KOPT-K1 (cell line): Measurements from ENCODE around the gene MIGA2.

ENCODE experiments used
- H3K27ac ChIP-seq: fragments of 200-600 bp; sonication (generic); 2 replicates; pipeline ENCODE4 v1.5.1; 2016; ENCODE audit warnings: antibody characterized with exemption, mild to moderate bottlenecking, low read depth, low read length; ENCODE audit not compliant: poor library complexity, severe bottlenecking
- H3K36me3 ChIP-seq: fragments of 200-600 bp; sonication (generic); 2 replicates; pipeline ENCODE4 v1.5.1; 2017; ENCODE audit warnings: antibody characterized with exemption, mild to moderate bottlenecking, low read length, moderate library complexity; ENCODE audit not compliant: insufficient read depth
- H3K9me3 ChIP-seq: fragments of 200-600 bp; sonication (generic); 2 replicates; pipeline ENCODE4 v1.5.1; 2017; ENCODE audit warnings: antibody characterized with exemption, low read length, mild to moderate bottlenecking; ENCODE audit not compliant: insufficient read depth, poor library complexity, severe bottlenecking

The MIGA2 gene

DNA sequence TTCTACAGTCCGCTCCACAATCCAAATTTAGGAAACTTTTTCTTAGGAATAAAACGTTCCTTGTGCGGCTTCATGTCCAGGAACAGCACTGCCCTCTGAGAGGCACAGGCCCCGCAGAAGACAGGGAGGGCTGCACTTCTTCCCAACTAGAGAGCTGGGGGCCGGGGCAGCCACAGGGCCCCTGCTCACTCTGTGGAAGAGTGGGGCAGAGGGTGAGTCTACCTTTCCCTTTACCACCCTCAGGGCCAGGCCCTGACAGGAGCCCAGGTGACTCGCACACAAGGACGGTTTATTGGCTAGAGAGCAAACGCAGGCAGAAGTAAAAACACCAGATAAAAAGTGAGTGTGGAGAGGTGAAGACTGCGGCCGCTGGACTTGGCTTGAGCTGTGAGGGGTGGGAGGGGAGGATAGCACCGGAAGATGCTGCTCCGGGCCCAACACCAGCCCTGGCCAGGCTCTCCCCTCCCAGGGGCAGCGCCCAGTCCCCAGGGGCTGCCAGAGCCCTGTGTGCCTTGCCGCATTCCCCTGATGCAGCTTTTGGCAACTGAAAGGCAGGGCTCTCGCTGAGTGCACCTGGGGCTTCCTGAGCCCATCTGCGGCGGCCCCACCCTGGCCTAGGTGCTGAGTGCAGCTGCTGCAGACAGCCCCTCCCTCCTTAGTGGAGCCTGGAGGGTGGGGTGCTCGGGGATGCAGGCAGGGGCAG lies 28.5 kb upstream of the MIGA2 start:
- H3K27ac ChIP-seq, result no peak overlapping the region
- peaks cover 97% of the 10 kb centered on the region for H3K36me3 ChIP-seq
- H3K9me3 ChIP-seq, result no peaks in the 10 kb centered on the region

DNA sequence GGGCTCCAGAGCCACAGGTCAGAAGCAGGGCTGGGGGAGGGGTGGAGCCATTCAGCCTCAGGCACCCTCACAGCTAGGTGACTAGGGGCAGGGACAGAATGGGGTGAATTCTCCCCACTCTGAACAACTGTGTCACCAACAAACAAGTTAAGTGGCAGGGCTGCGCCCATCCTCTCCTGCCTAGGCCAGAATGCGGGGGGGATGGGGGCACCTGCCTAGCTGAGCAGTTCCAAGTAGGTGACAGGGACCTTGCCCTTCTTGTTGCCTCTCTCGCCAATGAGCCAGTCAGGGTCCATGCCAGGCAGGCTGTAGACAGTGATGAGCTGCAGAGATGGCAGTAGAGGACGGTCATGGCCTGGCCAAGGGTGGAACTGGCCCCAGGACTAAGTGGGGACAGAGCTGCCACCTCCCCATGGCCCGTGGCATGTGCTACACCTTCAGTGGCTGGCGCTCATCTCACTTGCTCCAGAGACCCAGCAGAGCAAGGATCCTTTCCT lies 27.9 kb upstream of the MIGA2 start:
- no peak overlapping the region for H3K27ac ChIP-seq
- peaks cover 97% of the 10 kb centered on the region for H3K36me3 ChIP-seq

DNA sequence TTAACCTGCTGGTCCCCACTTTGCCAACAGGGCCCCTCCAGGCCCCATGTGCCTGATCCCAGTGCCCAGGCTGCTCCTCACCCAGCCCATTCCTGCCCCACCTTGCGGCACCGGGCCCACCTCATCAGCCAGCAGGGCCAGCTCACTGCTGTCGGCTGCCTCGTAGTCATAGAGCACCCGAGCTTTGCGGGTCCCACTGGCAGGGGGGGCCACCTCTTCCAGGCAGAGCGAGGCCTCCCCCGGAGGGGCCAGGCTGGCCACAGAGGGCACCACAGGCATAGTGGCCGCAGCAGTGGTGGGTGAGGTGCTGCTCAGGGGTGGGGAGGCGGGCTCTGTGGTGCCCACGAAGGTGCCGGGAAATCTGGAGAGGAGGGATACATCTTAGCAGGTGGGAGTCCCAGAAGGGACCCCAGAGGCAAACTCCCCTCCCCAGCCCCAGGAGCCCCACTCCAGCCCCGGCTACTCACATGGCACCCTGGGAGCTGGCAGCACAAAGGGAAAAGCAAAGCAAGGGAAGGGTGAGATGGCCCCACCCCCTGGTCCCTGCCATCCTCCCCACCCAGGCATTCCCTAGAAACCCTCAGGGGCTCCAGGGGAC lies 27.3 kb upstream of the MIGA2 start:
- Histone ChIP-seq H3K9me3 (no peaks in the 10 kb centered on the region), H3K36me3 (peaks cover 97% of the 10 kb centered on the region), H3K27ac (no peak overlapping the region)

More for the DNA sequence above, 27.9 kb upstream of the MIGA2 start:
- no peaks in the 10 kb centered on the region for H3K9me3 ChIP-seq

DNA sequence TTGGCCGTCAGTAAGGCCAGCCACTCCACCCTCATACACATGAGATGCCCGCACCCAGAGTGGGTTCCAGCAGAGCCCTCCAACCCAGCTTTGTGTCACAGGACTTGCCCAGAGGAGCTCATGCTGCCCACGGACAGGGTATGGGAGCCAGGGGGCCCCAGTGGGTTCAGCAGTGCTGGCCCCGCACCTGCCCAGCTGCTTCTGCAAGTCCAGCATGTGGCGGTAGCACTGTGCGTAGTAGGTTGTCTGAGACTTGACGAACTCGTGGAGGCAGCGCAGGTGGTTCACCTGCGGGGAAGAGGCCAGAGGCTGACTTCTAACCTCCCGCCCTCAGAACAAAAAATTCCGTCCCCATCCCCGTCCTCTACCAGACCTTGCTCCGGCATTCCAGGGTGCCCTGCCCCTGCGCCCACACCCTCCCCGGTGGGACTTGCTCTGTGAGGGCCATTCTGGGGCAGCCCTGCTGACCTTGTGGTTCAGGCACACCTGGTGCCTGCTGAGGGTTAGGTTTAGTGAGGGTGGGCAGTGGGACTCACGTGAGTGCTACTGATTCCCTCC lies 26.8 kb upstream of the MIGA2 start:
- no peak overlapping the region for H3K27ac ChIP-seq
- H3K9me3 ChIP-seq, result no peaks in the 10 kb centered on the region
- H3K36me3 ChIP-seq, result peaks cover 99% of the 10 kb centered on the region

DNA sequence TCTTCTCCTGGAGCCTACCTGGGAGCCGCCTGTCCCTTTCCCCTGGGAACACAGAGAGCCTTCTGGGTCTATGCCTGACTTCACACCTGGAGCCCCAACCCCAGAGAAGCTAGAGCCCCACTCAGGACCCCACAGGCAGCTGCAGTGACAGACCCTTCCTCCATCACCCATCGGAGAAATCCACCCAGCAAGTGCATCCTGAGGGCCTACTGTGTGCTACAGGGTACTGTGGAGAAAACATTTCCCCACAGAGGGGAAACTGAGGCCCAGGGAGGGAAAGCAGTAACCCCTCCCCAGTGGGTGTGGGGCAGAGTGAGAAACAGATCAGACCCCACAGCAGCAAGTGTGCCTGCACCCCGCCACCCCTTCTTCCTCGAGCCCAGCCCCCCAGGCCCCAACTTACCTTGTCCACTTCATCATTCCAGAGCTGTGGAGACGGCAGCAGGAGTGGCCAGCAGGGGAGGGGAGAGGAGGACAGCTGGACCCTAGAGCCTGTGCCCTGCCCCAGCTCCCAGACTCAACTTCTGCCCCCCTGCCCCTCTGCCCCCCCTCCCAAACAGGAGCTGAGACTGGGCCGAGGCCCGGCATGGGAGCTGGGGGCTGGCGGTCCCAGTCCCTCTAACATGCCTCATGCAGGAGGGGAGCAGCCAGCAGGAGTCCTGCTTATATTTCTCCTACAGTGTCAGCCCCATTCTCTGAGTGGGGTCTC lies 26.0 kb upstream of the MIGA2 start:
- Histone ChIP-seq H3K36me3 (peaks cover 99% of the 10 kb centered on the region), H3K27ac (no peak overlapping the region)

DNA sequence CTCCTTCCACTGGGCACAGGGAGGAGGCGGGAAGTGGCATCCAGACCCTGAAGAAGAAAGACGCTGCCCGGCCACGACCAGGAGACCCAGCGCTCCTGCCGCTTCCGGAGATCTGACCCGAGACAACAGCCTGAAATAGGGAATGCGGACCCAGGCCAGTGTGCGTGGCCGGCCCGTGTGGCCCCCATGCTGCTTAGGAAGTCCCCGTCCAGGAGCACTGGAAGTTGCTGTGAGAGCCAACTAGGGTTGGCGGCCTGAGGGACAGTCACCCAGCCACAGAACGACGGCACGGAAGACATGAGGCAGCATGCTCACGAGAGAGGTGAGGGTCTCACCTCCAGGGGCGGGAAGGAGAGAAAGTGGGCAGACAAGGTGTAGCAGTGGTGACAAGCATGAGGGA lies 25.3 kb upstream of the MIGA2 start:
- no peak overlapping the region for H3K27ac ChIP-seq
- no peaks in the 10 kb centered on the region for H3K9me3 ChIP-seq
- peaks cover 91% of the 10 kb centered on the region for H3K36me3 ChIP-seq

More for the DNA sequence above, 26.0 kb upstream of the MIGA2 start:
- H3K9me3 ChIP-seq, result no peaks in the 10 kb centered on the region

DNA sequence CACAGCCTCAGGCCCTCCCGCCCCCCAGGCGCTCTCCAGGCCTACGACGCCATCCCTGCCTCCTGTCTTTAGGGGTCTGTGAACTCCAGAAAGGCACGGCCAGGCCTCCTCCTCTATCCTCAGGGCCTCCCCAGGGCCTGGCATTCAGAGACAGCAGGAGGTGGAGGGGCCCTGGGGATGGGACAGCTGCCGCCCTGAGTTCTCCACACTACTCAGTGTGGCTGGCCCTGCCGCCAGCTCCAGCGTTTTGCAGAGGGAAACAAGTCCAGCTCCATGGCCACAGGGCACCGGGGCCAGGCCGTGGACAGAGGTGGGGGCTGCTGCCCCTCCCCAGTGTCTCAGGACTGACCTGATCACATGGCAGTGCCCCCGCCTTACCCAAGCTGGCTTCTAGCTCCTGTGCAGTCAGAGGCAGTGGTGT lies 24.7 kb upstream of the MIGA2 start:
- no peak overlapping the region for H3K27ac ChIP-seq
- peaks cover 85% of the 10 kb centered on the region for H3K36me3 ChIP-seq
- H3K9me3 ChIP-seq, result no peaks in the 10 kb centered on the region

DNA sequence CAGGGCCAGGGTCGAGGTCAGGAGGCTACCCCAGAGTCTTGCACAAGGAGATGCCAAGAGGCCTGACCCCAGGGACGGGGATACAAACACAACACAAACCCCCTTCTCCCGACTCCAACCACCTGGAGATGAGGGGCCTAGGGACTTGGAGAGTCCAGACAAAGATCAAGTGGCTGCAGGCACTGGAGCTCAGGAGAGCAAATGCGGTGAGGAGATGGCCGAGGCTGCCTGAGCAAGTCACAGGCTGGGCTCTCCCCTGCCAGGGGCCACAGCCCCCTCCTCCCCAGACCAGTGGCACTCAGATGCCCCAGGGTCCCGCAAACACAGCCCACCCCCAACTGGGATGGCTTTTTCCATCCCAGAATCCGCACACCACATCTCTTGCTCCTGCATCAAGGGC lies 24.1 kb upstream of the MIGA2 start:
- H3K36me3 ChIP-seq, result peaks cover 80% of the 10 kb centered on the region
- no peaks in the 10 kb centered on the region for H3K9me3 ChIP-seq
- no peak overlapping the region for H3K27ac ChIP-seq

DNA sequence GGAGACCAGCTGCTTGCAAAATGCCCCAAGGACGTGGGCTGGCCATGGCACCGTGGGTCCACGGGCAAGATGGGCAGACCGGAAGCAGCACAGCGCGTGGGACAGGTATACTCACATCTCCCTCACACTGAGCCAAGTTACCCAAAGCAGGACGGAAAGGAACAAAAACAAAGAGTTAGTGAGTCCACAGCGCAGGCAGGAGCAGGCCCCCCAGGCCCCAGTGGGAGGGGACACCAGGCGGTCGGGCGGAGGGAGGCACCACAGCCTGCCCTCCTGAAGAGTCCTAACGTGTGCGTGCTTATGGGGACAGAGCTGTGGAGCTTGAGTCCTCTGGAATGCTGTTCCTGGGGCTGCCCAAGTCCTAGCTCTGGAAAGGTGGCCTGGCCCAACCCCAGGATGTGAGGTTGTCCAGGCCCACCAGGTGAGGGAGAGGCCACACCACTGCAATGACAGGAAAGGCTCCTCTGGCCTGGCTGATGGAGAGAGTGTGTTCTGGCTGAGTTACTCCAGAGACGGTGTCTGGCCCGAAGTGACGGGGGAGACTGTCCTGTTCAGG lies 23.5 kb upstream of the MIGA2 start:
- H3K27ac ChIP-seq, result no peak overlapping the region
- no peaks in the 10 kb centered on the region for H3K9me3 ChIP-seq
- H3K36me3 ChIP-seq, result peaks cover 79% of the 10 kb centered on the region

DNA sequence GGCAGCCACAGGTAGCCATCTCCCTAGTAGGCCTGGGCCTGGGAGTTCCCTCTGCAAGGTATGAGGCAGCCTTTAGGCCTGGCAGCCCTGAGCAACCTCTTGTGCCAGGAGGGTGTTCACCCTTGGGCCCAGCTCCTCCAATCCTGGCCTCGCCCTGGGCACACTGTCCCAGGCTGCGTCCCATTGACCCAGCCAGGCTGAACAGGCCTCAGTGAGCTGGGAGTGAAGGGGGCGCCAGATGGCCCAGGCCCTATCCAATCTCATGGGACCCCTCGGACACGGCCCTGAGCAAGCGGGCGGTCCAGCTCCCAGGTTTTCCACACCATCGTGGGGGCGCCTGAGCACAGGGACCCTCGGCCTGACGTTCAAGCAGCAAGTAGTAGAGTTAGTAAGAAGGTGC lies 22.8 kb upstream of the MIGA2 start:
- H3K36me3 ChIP-seq, result peaks cover 74% of the 10 kb centered on the region
- no peak overlapping the region for H3K27ac ChIP-seq

DNA sequence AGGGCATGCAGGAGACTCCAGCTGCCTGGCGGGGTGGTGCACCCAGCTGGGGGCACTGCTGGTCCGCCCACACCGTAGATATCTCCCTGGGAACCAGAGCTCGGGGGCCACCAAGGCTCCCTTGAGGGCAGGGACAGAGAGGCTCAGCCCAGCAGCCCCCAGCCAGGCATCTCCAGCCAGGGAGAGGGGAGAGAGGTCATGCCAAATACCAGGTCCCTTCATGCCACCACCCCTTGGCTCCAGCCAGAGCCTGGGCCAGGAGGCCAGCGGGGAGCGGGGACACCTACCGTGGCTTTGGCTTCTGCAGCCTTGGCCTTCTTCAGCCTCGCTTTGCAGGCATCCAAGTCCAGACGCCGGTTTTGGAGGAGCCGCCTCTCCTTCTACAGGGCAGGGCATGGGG lies 22.3 kb upstream of the MIGA2 start:
- Histone ChIP-seq H3K9me3 (no peaks in the 10 kb centered on the region), H3K36me3 (peaks cover 74% of the 10 kb centered on the region), H3K27ac (no peak overlapping the region)

More for the DNA sequence above, 22.8 kb upstream of the MIGA2 start:
- no peaks in the 10 kb centered on the region for H3K9me3 ChIP-seq

DNA sequence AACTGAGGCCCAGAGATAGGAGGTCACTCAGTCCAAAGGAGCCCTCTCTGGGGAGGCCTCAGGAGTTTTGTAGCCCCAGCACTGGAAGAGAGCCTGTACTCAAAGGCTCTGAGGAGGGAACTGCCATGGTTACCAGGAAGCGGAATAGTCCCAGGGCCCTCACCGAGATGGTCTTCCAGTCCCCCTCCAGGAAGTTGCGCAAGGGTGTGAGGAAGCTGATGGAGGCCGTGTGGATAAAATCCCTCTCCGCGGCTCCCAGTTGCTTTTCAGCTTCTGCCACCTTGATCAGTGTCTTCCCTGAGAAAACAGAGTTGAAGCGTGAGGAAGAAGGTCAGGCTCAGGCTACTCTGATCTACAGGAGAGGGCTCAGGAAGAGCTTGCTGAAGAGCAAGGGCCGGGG lies 21.8 kb upstream of the MIGA2 start:
- no peak overlapping the region for H3K27ac ChIP-seq

DNA sequence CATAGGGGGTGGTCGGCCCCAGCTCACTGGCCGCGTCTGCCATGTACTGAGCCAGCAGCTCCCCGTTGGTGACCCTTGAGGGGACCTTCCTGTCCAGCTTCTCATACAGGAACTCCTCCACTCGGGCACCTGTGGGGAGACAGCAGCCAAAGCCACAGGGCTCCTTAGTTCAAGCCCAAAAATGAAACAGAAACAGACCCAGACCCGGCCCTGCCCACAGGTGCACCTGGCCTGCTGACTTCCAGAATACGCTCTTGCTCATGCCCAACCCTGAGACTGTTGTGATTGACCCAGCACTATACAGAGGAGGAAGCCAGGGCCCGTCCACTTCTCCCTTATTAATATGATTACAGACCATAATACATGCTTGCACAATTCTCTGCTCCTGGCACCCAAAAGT lies 15.3 kb upstream of the MIGA2 start:
- Histone ChIP-seq H3K27ac (no peak overlapping the region), H3K36me3 (peaks cover 31% of the 10 kb centered on the region), H3K9me3 (no peaks in the 10 kb centered on the region)

More for the DNA sequence above, 21.8 kb upstream of the MIGA2 start:
- no peaks in the 10 kb centered on the region for H3K9me3 ChIP-seq
- peaks cover 74% of the 10 kb centered on the region for H3K36me3 ChIP-seq

DNA sequence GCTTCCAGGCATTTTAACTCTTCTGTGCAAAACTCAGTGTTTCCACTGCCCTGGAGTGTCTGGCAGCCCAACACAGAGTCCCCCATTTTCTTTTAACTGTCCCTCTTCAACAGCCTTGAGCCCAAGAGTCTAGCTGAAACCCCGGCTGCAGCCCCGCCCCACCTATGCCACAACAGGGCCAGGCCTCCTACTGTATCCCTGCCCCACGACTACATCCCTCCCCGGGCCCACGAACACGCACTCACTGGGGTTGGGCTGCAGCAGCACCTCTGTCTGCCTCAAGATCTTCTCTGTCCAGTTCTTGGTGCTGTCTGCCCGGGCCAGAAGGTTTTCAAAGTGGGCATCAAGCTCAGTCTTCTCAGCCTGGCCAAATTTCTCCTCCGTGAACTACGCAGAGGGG lies 14.4 kb upstream of the MIGA2 start:
- Histone ChIP-seq H3K36me3 (peaks cover 31% of the 10 kb centered on the region), H3K9me3 (no peaks in the 10 kb centered on the region), H3K27ac (no peak overlapping the region)
